ENCODE results near the gene IFIT3.
A peak's percentile ranks its signal among the peaks of the same experiment; 100 is the strongest.
"Not testable (repeated sequence)": the region's sequence is repeated elsewhere in the genome, so short reads cannot be mapped to it uniquely, and the experiment has no call there.

The IFIT3 gene

GRCh38 chr10:89327803-89328441, at the start of gene IFIT3:
IFIT3 (plus strand) TSS chr10:89327997; CDS start chr10:89328074, 77 bp downstream.
- peak; percentile 95 for DNase-seq (ENCODE audit: low spot score)

- peak; percentile 88 for DNase-seq (ENCODE audit: low spot score)
Observed at GRCh38 chr10:89278034-89278535, 49.7 kb upstream of the IFIT3 start.

GRCh38 chr10:89278900-89279392, 48.9 kb upstream of the IFIT3 start:
- no peak for DNase-seq (ENCODE audit: low spot score)

GRCh38 chr10:89279421-89279869, 48.4 kb upstream of the IFIT3 start:
- no peak for DNase-seq (ENCODE audit: low spot score)

GRCh38 chr10:89280508-89280907, 47.3 kb upstream of the IFIT3 start:
- peak; percentile 37 for DNase-seq (ENCODE audit: low spot score)

- DNase-seq (ENCODE audit: low spot score): no peak
Observed at GRCh38 chr10:89281606-89282395, 46.0 kb upstream of the IFIT3 start.

- DNase-seq (ENCODE audit: low spot score): peak; percentile 32
Observed at GRCh38 chr10:89283025-89283935, 44.5 kb upstream of the IFIT3 start.

GRCh38 chr10:89283936-89284475, 43.8 kb upstream of the IFIT3 start:
- DNase-seq (ENCODE audit: low spot score): peak; percentile 80

GRCh38 chr10:89284711-89285110, 43.1 kb upstream of the IFIT3 start:
- not testable (repeated sequence) for DNase-seq (ENCODE audit: low spot score)

- not testable (repeated sequence) for DNase-seq (ENCODE audit: low spot score)
Observed at GRCh38 chr10:89285303-89285702, 42.5 kb upstream of the IFIT3 start.

GRCh38 chr10:89294721-89295239, 33.0 kb upstream of the IFIT3 start:
- DNase-seq (ENCODE audit: low spot score): no peak

GRCh38 chr10:89295597-89295996, 32.2 kb upstream of the IFIT3 start:
- peak; percentile 77 for DNase-seq (ENCODE audit: low spot score)

GRCh38 chr10:89296220-89296648, 31.6 kb upstream of the IFIT3 start:
- DNase-seq (ENCODE audit: low spot score): peak; percentile 36

GRCh38 chr10:89297356-89297755, 30.4 kb upstream of the IFIT3 start:
- DNase-seq (ENCODE audit: low spot score): no peak

- no peak for DNase-seq (ENCODE audit: low spot score)
Observed at GRCh38 chr10:89297791-89298190, 30.0 kb upstream of the IFIT3 start.

GRCh38 chr10:89299031-89299430, 28.8 kb upstream of the IFIT3 start:
- no peak for DNase-seq (ENCODE audit: low spot score)

- DNase-seq (ENCODE audit: low spot score): peak; percentile 25
Observed at GRCh38 chr10:89301232-89301631, 26.6 kb upstream of the IFIT3 start.

- DNase-seq (ENCODE audit: low spot score): peak; percentile 74
Observed at GRCh38 chr10:89301721-89302445, 25.9 kb upstream of the IFIT3 start, which contains the start of gene IFIT2. IFIT2 (plus strand) TSS chr10:89302046; CDS start chr10:89302124, 78 bp downstream.

GRCh38 chr10:89302625-89303024, 25.2 kb upstream of the IFIT3 start:
- no peak for DNase-seq (ENCODE audit: low spot score)

GRCh38 chr10:89303161-89303560, 24.6 kb upstream of the IFIT3 start:
- DNase-seq (ENCODE audit: low spot score): no peak
